Measurements from ENCODE around the gene NAIF1.
"Not testable (repeated sequence)": the region's sequence is repeated elsewhere in the genome, so short reads cannot be mapped to it uniquely, and the experiment has no call there.

The NAIF1 gene, protein sequence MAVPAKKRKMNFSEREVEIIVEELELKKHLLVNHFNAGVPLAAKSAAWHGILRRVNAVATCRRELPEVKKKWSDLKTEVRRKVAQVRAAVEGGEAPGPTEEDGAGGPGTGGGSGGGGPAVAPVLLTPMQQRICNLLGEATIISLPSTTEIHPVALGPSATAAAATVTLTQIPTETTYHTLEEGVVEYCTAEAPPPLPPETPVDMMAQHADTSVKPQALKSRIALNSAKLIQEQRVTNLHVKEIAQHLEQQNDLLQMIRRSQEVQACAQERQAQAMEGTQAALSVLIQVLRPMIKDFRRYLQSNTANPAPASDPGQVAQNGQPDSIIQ

DNA sequence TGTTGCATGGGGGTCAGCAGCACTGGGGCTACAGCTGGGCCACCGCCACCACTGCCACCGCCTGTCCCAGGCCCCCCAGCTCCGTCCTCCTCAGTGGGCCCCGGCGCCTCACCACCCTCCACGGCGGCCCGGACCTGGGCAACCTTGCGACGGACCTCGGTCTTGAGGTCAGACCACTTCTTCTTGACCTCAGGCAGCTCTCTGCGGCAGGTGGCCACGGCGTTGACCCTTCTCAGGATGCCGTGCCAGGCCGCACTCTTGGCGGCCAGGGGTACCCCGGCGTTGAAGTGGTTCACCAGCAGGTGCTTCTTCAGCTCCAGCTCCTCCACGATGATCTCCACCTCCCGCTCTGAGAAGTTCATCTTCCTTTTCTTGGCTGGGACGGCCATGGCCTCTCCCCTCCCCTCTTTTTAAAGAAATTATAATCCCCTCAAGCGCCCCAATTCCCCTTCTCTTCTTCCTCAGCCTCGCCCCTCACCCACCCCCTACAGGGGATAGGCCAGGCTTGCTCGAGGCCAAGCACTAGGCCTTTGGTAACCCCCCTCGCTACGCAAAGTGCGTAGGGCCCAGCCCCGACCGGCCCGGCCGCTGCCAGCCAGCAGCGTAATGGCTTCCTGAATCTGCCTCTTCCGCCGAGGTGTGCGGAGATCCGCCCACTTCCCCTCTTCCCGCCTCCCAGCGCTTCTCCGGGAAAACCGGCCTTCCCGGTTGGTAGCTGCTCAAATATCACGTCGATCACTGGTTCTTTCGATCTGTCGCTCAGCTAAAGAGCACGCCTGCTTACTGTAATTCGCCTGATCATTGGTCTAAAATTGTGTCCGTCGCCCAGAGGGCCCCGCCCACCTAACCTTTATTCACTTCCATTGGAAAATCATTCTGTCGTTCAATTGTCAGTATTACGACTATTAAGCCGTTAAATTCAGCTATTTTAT lies at the start of gene NAIF1:
Gene NAIF1 (minus strand): TSS at position 608 of the 932 bp plus-strand sequence. CDS start 219 bp downstream, at position 389.
- in situ Hi-C loops (cut with HindIII; ENCODE audit: low pct_unique_long_range_greater_than_20kb, low sequenced_read_pairs): no loop called here
- DNase-seq (ENCODE audit: low read depth in 1 of 2, low spot score in 1 of 2): peak; percentile 99 to 100
- no peak for TF ChIP-seq JUND (IDR thresholded peaks at IDR 0.05; ENCODE audit: low read depth)

DNA sequence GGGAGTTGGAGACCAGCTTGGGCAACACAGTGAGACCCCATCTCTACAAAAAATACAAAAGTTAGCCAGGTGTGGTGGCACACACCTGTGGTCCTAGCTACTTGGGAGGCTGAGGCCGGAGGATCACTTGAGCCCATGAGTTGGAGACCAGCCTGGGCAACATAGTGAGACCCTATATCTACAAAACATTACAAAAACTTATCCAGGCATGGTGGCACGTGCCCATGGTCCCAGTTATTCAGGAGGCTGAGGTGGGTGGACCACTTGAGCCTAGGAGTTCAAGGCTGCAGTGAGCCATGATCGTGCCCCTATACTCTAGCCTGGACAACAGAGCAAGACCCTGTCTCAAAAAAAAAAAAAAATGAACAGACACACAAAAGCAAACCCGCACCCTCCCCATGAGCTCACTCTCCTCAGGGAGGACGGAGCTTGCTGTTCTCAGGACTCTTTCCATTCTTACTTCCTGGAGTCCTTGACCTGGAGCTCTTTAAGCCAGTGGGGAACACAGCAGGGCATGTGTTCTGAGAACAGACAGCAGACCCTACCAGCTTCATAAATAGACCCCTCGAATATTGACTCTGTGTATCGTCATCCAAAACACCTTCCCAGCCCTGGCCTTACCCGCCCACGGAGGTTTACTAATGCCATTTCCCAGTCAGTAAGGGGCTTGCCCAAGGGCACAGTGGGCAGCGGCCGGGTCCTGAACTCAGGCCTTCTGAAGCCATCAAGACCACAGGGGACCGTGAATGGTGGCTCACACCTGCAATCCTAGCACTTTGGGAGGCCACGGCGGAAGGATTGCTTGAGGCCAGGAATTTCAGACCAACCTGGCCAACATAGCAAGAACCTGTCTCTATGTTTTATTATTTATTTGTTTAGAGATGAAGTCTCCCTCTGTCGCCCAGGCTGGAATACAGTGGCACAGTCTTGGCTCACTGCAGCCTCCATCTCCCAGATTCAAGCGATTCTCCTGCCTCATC lies 49.3 kb upstream of the NAIF1 start:
- DNase-seq (ENCODE audit: low read depth in 1 of 2, low spot score in 1 of 2): peak in 1 of 2 experiments; percentile 60
- TF ChIP-seq JUND (IDR thresholded peaks at IDR 0.05; ENCODE audit: low read depth): no peak
- in situ Hi-C loops (cut with HindIII; ENCODE audit: low pct_unique_long_range_greater_than_20kb, low sequenced_read_pairs): no loop called here

DNA sequence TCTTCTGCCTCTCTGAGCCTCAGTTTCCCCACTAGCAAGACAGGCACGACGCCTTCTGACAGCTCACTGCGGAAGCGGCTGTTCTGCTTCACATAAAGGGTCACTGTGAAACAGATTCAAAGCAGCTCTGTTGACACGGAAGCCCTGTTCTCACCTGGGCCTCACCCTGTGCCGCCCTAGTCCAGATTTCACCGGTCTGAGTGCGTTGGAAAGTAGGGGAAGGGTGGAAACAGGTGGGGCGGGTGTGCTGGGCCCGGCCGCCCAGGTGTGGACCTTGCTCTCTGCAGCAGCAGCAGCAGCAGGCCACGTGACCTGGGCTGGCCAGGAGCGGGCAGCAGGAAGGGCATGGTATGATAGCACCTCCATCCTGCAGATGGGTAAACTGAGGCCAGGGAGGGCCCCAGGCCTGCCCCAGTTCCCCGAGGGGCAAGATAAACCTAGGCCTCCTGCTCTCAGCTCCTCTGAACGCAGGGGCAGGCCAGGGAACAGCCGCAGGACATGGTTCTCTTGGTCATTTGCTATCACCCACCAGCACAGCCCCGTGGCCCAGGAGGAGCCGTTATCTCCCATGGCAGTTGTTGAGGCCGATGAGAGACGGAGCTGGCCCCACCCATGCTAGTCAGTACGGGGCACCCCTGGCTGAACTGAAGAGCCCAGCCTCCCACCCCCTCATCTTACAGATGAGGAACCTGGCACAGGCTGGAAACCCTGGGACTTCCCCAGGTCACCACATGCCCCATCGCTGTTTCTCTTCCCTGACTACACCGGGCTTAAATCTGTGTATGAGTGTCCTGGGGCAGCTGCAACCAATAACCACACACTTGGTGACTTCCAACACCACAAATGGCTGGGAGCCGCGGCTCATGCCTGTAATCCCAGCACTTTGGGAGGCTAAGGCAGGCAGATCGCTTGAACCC lies 48.3 kb upstream of the NAIF1 start:
- TF ChIP-seq JUND (IDR thresholded peaks at IDR 0.05; ENCODE audit: low read depth): no peak
- in situ Hi-C loops (cut with HindIII; ENCODE audit: low pct_unique_long_range_greater_than_20kb, low sequenced_read_pairs): no loop called here
- DNase-seq (ENCODE audit: low read depth in 1 of 2, low spot score in 1 of 2): no peak

DNA sequence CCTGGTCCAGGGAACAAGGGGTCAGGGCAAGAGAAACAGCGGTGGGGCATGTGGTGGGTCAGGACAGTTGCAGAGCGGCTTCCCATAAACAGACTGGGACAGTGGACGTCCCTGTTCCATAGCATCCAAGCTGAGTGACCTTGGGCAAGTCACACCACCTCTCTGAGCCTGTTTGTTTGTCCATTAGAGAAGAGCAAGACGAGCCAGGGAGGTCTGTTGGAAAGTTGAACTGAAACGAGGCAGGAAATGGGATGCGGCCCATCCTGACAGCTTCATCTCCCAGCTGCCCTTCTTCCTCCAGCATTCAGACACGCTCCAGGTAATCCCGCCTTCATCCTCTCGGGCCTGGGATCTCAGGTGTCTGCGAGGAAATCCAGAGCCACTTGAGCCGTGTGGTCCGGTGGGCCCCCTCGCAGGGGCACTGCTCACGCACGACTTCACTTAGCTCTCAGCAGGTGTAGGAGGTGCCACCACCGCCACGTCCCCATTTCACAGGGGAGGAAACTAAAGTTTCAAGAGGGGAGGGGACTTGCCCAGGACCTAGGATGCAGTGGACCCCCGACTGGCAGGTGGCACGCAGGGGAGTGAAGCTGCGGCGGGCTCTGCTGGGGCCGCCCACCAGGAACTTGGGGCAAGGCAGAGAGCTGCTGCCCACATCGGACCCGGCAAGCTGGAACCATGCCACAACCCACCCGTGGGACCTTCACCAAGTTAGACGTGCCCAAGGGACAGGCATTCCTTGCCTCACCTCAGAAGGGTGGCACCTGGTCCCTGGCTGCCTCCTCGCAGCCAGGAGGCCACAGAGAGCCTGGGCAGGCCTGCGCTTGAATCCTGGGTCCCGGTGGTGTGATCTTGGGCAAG lies 47.4 kb upstream of the NAIF1 start:
- DNase-seq (ENCODE audit: low read depth in 1 of 2, low spot score in 1 of 2): no peak
- TF ChIP-seq JUND (IDR thresholded peaks at IDR 0.05; ENCODE audit: low read depth): no peak
- in situ Hi-C loops (cut with HindIII; ENCODE audit: low pct_unique_long_range_greater_than_20kb, low sequenced_read_pairs): no loop called here

DNA sequence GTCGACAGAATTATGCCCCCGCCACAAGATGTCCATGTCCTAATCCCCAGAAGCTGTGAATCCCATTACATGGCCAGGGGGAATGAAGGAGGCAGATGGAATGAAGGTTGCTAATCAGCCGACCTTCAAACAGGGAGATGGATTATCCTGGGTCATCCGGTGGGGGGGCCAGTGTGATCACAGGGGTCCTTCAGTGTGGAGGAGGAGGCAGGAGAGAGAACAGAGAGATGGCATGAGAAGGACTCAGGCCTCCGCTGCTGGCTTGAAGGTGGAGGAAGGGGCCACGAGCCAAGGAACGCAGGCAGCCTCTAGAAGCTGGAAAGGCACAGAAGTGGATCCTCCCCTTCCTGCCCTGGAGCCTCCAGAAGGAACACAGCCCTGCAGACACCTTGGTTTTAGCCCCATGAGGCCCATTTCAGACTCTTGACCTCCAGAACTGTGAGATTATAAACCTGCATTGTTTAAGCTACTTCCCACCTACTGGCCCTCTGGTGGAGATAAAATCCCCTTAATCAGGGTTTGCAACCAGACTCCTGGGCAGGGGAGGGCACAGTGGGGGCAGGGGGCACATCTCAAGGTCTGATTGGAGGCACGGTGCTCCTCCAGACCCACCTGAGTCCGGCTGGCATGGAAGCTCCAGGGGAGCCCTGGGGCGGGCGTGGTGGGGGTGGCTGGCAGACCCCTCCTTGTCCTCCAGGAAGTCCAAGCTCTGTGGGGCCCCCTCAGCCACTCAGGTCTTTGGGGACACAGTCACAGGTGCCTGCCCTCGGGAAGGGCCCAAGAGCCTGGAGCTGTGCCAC lies 46.6 kb upstream of the NAIF1 start:
- DNase-seq (ENCODE audit: low read depth in 1 of 2, low spot score in 1 of 2): no peak
- no peak for TF ChIP-seq JUND (IDR thresholded peaks at IDR 0.05; ENCODE audit: low read depth)
- in situ Hi-C loops (cut with HindIII; ENCODE audit: low pct_unique_long_range_greater_than_20kb, low sequenced_read_pairs): no loop called here

DNA sequence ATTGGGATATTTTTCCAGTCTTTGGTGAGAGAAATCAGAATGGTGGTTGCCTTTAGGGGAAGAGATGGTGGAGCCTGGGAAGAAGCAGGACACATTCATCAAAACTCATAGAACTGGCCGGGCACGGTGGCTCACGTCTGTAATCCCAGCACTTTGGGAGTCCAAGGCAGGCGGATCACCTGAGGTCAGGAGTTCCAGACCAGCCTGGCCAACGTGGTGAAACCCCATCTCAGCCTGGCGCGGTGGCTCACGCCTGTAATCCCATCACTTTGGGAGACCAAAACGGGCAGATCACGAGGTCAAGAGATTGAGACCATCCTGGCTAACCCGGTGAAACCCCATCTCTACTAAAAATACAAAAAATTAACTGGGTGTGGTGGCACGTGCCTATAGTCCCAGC lies 44.6 kb upstream of the NAIF1 start:
- in situ Hi-C loops (cut with HindIII; ENCODE audit: low pct_unique_long_range_greater_than_20kb, low sequenced_read_pairs); DNase-seq (ENCODE audit: low read depth in 1 of 2, low spot score in 1 of 2): not testable (repeated sequence)

DNA sequence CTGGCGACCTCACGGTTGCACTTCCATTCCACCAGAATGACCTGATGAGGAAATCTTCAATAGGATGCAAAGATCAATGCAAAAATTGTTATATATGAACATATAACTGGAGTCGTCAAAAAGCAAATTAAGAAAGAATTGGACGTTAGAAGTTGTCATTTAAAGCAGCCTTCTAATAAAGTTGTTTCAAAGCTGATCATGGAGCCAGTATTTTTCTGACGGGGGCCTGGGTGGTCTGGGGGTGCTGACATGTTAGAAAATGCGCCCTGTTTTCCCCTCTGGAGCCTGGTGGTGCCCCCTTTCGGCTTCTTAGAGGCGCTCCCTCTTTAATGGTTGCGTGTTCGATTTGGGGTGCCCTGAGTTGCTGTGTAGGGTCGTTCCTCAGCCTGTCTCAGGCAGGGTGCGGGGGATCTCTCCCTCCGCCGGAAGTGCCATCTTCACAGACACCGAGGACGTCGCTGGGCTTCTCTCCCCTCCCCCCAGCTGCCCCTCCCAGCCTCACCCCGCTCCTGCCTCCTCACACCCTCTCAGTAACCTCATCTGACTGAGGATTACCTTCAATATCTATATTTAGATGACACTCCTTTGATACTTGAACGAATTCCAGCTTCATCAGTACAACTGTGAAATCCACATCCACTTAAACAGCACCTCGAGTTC lies 42.1 kb upstream of the NAIF1 start:
- no peak for DNase-seq (ENCODE audit: low read depth in 1 of 2, low spot score in 1 of 2)
- TF ChIP-seq JUND (IDR thresholded peaks at IDR 0.05; ENCODE audit: low read depth): no peak
- in situ Hi-C loops (cut with HindIII; ENCODE audit: low pct_unique_long_range_greater_than_20kb, low sequenced_read_pairs): no loop called here

DNA sequence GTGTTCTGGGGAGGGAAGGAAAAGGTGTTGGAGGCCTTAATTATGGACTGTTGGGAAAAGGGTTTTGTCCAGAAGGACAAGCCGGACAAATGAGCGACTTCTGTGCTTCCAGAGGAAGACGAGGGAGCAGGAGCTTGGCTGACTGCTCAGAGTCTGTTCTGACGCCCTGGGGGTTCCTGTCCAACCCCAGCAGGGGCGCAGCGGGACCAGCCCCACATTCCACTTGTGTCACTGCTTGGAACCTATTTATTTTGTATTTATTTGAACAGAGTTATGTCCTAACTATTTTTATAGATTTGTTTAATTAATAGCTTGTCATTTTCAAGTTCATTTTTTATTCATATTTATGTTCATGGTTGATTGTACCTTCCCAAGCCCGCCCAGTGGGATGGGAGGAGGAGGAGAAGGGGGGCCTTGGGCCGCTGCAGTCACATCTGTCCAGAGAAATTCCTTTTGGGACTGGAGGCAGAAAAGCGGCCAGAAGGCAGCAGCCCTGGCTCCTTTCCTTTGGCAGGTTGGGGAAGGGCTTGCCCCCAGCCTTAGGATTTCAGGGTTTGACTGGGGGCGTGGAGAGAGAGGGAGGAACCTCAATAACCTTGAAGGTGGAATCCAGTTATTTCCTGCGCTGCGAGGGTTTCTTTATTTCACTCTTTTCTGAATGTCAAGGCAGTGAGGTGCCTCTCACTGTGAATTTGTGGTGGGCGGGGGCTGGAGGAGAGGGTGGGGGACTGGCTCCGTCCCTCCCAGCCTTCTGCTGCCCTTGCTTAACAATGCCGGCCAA lies 41.3 kb upstream of the NAIF1 start:
- no peak for DNase-seq (ENCODE audit: low read depth in 1 of 2, low spot score in 1 of 2)
- in situ Hi-C loops (cut with HindIII; ENCODE audit: low pct_unique_long_range_greater_than_20kb, low sequenced_read_pairs): no loop called here
- no peak for TF ChIP-seq JUND (IDR thresholded peaks at IDR 0.05; ENCODE audit: low read depth)

All from T47D (cell line).